Astrocyte of the spinal cord (primary cell): ENCODE data around the gene CCDC141.

Source experiments
- DNase-seq: peaks from one replicate; pipeline ENCODE4 v3.0.0; 2011; ENCODE audit warnings: low read depth, low spot score
- H3K4me3 ChIP-seq: 2 replicates; pipeline ENCODE4 v1.5.1; 2011; ENCODE audit warnings: low read depth, mild to moderate bottlenecking, low read length, moderate library complexity
- CTCF ChIP-seq: IDR thresholded peaks from 2 replicates; pipeline ENCODE4 v1.5.1; 2012; ENCODE audit warnings: low read depth, mild to moderate bottlenecking, low read length, inconsistent platforms
- in situ Hi-C: cut with HindIII; loops from 2 replicates; pipeline ENCODE4 v1.10.0; 2017; ENCODE audit warnings: low sequenced_read_pairs

CCDC141 gene

GRCh38 chr2:178829981-178830380 is 220.0 kb downstream of the CCDC141 start:
- no peak for TF ChIP-seq CTCF
- DNase-seq, result no peak
- H3K4me3 ChIP-seq, result no peak overlapping the region
- in situ Hi-C loops, result no loop called here

- DNase-seq, result peak; percentile 31
- in situ Hi-C loops, result no loop called here
- H3K4me3 ChIP-seq, result no peak overlapping the region
- TF ChIP-seq CTCF, result no peak
These were observed 220.5 kb downstream of the CCDC141 start for GRCh38 chr2:178829299-178829960.

- H3K4me3 ChIP-seq, result no peak overlapping the region
- in situ Hi-C loops, result no loop called here
- TF ChIP-seq CTCF, result no peak
- no peak for DNase-seq
These were observed 221.5 kb downstream of the CCDC141 start for GRCh38 chr2:178828486-178828881.

GRCh38 chr2:178827739-178828485 is 222.0 kb downstream of the CCDC141 start:
- in situ Hi-C loops, result no loop called here
- no peak for TF ChIP-seq CTCF
- no peak overlapping the region for H3K4me3 ChIP-seq
- DNase-seq, result peak; percentile 7

GRCh38 chr2:178827111-178827510 is 222.8 kb downstream of the CCDC141 start:
- TF ChIP-seq CTCF, result no peak
- in situ Hi-C loops, result no loop called here
- no peak overlapping the region for H3K4me3 ChIP-seq
- no peak for DNase-seq

- no peak overlapping the region for H3K4me3 ChIP-seq
- peak; percentile 70 for DNase-seq
- in situ Hi-C loops, result no loop called here
- no peak for TF ChIP-seq CTCF
These were observed 224.8 kb downstream of the CCDC141 start for GRCh38 chr2:178825183-178825582.
